HepG2 (cell line): ENCODE measurements around the gene ECHDC1. TPM values are rescaled to one million over a fixed set of nuclear protein-coding genes. Genes with fewer than 3 reads are reported as not detected.

Experiments used
- CAMTA2 ChIP-seq: sonication (generic); formaldehyde crosslinking; IDR thresholded peaks from 2 replicates; pipeline ENCODE4 v1.4.0; 2020; ENCODE audit warnings: mild to moderate bottlenecking, missing genetic modification reagents, borderline replicate concordance
- ELF3 ChIP-seq: IDR thresholded peaks from 2 replicates; pipeline ENCODE4 v1.6.1; 2016; ENCODE audit warnings: missing genetic modification reagents, missing compliant biosample characterization
- HNRNPK ChIP-seq: fragments of 200-400 bp; formaldehyde crosslinking; IDR thresholded peaks from 2 replicates; pipeline ENCODE4 v1.6.1; 2018; ENCODE audit warnings: low read length, low read depth, moderate library complexity, mild to moderate bottlenecking; ENCODE audit not compliant: poor library complexity, severe bottlenecking
- SRSF9 ChIP-seq: fragments of 200-400 bp; formaldehyde crosslinking; IDR thresholded peaks from 2 replicates; pipeline ENCODE4 v1.6.1; 2018; ENCODE audit warnings: borderline replicate concordance, mild to moderate bottlenecking, low read depth, low read length; ENCODE audit not compliant: insufficient read depth, poor library complexity, severe bottlenecking
- ZNF709 ChIP-seq: sonication (generic); formaldehyde crosslinking; IDR thresholded peaks from 2 replicates; pipeline ENCODE4 v1.5.0; 2020; ENCODE audit warnings: mild to moderate bottlenecking, missing genetic modification reagents
- ZNF713 ChIP-seq: sonication (generic); formaldehyde crosslinking; IDR thresholded peaks from 2 replicates; pipeline ENCODE4 v1.4.0; 2020; ENCODE audit warnings: mild to moderate bottlenecking, missing genetic modification reagents
- polyA plus RNA-seq, 8 experiments: library from polyadenylated mRNA; depleted of rRNA in 3 of 8; stranded (reverse) in 7 of 8; unstranded in 1 of 8; fragments of >200 nt; fragmentation: Illumina TruSeq in 4 of 8; extraction: Trizol in 4 of 8; gene quantifications; 2 replicates each; pipeline versions ENCODE4 v1.2.1 to v1.2.3, GENCODE V29; 2011 to 2016; ENCODE audit warnings: low read depth in 4 of 8, missing spikeins in 1 of 8, mixed read lengths in 1 of 8; ENCODE audit not compliant: insufficient read depth in 1 of 8
- total RNA-seq, 5 experiments: library from RNA; depleted of rRNA; stranded (reverse); fragments of >200 nt; fragmentation: Illumina TruSeq; extraction: Trizol; gene quantifications; 2 replicates each; pipeline ENCODE4 v1.2.3, GENCODE V29; 2016; ENCODE audit warnings: low read depth in 1 of 5
- TF ChIP-seq, protein P1 (sequence below): sonication (generic); formaldehyde crosslinking; IDR thresholded peaks from 2 replicates; pipeline ENCODE4 v1.9.0; 2022; ENCODE audit warnings: missing genetic modification reagents, mild to moderate bottlenecking, borderline replicate concordance
- TF ChIP-seq, protein P2 (sequence below): sonication (generic); formaldehyde crosslinking; IDR thresholded peaks from 2 replicates; pipeline ENCODE4 v1.5.0; 2020; ENCODE audit warnings: missing genetic modification reagents
- TF ChIP-seq, protein P3 (sequence below): sonication (generic); formaldehyde crosslinking; conservative IDR thresholded peaks from 2 replicates; pipeline ENCODE4 v1.8.0; 2022; ENCODE audit warnings: low read depth, missing genetic modification reagents
- TF ChIP-seq, protein P4 (sequence below): sonication (generic); formaldehyde crosslinking; IDR thresholded peaks from 2 replicates; pipeline ENCODE4 v1.4.0; 2020; ENCODE audit warnings: missing genetic modification reagents, mild to moderate bottlenecking, borderline replicate concordance
- TF ChIP-seq, protein P5 (sequence below): IDR thresholded peaks from 2 replicates; pipeline ENCODE4 v1.6.1; 2016; ENCODE audit warnings: missing biosample characterization, missing genetic modification reagents, low read depth
- TF ChIP-seq, protein P6 (sequence below): sonication (generic); formaldehyde crosslinking; IDR thresholded peaks from 2 replicates; pipeline ENCODE4 v1.8.0; 2022; ENCODE audit warnings: missing genetic modification reagents, mild to moderate bottlenecking, inconsistent platforms, borderline replicate concordance
- TF ChIP-seq, protein P7 (sequence below): sonication (generic); formaldehyde crosslinking; IDR thresholded peaks from 2 replicates; pipeline ENCODE4 v1.8.1; 2022; ENCODE audit warnings: low read depth, mild to moderate bottlenecking, missing genetic modification reagents

Gene ECHDC1
- total and polyA plus RNA-seq, 2 of the 13 experiments (the other 11 are each of a cell fraction or from before 2014, with no cell fraction given), result 32.8 to 98.1 TPM

DNA sequence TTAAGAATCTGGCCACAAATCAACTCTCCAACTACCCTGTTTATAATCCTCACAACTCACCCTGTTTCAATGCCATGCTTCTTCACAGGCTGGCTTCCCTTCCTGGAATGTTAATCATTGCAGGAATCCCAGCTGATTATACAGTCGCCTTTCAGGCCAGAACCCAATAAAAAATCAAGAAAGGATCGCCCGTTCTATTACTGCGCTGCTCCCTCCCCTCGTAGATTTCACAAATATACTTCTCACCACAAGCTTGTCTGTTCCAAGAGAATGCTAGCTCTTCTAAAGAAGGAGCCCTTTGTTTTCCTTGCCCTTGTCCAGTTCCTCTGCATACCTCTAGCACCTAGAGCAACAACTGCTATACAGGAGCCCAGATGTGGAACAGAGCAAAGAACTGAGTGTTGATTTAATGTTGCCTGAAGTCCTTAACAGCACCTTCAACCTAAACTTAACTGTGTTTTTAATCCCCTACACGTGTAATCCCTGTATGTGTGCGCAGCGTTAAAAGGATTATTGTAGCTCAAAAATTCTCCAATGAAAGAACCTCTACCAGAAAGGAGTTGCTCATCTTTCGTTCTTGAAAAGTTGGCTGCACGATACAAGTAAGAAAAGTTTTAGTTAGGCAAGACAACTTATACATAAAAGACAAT is 988 bp downstream of the ECHDC1 start (continued):
- TF ChIP-seq, protein P1, sequence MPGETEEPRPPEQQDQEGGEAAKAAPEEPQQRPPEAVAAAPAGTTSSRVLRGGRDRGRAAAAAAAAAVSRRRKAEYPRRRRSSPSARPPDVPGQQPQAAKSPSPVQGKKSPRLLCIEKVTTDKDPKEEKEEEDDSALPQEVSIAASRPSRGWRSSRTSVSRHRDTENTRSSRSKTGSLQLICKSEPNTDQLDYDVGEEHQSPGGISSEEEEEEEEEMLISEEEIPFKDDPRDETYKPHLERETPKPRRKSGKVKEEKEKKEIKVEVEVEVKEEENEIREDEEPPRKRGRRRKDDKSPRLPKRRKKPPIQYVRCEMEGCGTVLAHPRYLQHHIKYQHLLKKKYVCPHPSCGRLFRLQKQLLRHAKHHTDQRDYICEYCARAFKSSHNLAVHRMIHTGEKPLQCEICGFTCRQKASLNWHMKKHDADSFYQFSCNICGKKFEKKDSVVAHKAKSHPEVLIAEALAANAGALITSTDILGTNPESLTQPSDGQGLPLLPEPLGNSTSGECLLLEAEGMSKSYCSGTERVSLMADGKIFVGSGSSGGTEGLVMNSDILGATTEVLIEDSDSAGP (CRISPR knock-in tag), result no peak
- TF ChIP-seq, protein P2, sequence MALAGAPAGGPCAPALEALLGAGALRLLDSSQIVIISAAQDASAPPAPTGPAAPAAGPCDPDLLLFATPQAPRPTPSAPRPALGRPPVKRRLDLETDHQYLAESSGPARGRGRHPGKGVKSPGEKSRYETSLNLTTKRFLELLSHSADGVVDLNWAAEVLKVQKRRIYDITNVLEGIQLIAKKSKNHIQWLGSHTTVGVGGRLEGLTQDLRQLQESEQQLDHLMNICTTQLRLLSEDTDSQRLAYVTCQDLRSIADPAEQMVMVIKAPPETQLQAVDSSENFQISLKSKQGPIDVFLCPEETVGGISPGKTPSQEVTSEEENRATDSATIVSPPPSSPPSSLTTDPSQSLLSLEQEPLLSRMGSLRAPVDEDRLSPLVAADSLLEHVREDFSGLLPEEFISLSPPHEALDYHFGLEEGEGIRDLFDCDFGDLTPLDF (CRISPR knock-in tag), result no peak
- no peak for TF ChIP-seq ZNF709
- TF ChIP-seq, protein P3, sequence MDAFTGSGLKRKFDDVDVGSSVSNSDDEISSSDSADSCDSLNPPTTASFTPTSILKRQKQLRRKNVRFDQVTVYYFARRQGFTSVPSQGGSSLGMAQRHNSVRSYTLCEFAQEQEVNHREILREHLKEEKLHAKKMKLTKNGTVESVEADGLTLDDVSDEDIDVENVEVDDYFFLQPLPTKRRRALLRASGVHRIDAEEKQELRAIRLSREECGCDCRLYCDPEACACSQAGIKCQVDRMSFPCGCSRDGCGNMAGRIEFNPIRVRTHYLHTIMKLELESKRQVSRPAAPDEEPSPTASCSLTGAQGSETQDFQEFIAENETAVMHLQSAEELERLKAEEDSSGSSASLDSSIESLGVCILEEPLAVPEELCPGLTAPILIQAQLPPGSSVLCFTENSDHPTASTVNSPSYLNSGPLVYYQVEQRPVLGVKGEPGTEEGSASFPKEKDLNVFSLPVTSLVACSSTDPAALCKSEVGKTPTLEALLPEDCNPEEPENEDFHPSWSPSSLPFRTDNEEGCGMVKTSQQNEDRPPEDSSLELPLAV (CRISPR knock-in tag), result no peak
- TF ChIP-seq CAMTA2 (CRISPR knock-in tag), result no peak
- TF ChIP-seq, protein P4, sequence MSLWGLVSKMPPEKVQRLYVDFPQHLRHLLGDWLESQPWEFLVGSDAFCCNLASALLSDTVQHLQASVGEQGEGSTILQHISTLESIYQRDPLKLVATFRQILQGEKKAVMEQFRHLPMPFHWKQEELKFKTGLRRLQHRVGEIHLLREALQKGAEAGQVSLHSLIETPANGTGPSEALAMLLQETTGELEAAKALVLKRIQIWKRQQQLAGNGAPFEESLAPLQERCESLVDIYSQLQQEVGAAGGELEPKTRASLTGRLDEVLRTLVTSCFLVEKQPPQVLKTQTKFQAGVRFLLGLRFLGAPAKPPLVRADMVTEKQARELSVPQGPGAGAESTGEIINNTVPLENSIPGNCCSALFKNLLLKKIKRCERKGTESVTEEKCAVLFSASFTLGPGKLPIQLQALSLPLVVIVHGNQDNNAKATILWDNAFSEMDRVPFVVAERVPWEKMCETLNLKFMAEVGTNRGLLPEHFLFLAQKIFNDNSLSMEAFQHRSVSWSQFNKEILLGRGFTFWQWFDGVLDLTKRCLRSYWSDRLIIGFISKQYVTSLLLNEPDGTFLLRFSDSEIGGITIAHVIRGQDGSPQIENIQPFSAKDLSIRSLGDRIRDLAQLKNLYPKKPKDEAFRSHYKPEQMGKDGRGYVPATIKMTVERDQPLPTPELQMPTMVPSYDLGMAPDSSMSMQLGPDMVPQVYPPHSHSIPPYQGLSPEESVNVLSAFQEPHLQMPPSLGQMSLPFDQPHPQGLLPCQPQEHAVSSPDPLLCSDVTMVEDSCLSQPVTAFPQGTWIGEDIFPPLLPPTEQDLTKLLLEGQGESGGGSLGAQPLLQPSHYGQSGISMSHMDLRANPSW, result no peak
- 0 out of 2 replicates have a peak, but pooled peaks have one; percentile 28 for TF ChIP-seq ELF3 (CRISPR knock-in tag)
- TF ChIP-seq HNRNPK, result no peak
- TF ChIP-seq, protein P5, sequence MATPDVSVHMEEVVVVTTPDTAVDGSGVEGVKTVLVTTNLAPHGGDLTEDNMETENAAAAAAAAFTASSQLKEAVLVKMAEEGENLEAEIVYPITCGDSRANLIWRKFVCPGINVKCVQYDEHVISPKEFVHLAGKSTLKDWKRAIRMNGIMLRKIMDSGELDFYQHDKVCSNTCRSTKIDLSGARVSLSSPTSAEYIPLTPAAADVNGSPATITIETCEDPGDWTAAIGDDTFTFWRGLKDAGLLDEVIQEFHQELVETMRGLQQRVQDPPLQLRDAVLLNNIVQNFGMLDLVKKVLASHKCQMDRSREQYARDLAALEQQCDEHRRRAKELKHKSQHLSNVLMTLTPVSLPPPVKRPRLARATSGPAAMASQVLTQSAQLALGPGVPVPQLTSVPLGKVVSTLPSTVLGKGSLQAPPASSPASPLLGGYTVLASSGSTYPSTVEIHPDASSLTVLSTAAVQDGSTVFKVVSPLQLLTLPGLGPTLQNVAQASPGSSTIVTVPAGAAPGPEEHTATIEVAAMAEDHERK, result no peak
- TF ChIP-seq, protein P6, sequence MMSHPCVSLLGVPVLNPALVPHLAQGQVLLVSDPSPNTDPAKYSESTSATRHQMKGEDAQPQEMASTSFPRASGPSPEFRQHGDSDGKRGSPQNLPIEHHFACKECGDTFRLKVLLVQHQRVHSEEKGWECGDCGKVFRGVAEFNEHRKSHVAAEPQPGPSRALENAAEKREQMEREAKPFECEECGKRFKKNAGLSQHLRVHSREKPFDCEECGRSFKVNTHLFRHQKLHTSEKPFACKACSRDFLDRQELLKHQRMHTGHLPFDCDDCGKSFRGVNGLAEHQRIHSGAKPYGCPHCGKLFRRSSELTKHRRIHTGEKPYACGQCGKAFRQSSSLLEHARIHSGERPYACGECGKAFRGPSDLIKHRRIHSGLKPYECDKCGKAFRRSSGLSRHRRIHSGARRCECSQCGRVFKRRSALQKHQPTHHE (CRISPR knock-in tag), result no peak
- TF ChIP-seq SRSF9, result no peak
- TF ChIP-seq, protein P7, sequence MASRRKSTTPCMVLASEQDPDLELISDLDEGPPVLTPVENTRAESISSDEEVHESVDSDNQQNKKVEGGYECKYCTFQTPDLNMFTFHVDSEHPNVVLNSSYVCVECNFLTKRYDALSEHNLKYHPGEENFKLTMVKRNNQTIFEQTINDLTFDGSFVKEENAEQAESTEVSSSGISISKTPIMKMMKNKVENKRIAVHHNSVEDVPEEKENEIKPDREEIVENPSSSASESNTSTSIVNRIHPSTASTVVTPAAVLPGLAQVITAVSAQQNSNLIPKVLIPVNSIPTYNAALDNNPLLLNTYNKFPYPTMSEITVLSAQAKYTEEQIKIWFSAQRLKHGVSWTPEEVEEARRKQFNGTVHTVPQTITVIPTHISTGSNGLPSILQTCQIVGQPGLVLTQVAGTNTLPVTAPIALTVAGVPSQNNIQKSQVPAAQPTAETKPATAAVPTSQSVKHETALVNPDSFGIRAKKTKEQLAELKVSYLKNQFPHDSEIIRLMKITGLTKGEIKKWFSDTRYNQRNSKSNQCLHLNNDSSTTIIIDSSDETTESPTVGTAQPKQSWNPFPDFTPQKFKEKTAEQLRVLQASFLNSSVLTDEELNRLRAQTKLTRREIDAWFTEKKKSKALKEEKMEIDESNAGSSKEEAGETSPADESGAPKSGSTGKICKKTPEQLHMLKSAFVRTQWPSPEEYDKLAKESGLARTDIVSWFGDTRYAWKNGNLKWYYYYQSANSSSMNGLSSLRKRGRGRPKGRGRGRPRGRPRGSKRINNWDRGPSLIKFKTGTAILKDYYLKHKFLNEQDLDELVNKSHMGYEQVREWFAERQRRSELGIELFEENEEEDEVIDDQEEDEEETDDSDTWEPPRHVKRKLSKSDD, result no peak
- no peak for TF ChIP-seq ZNF713 (CRISPR knock-in tag)
